Measurements from ENCODE around the gene GFAP.
"Not testable (repeated sequence)": the region's sequence is repeated elsewhere in the genome, so short reads cannot be mapped to it uniquely, and the experiment has no call there.

The GFAP gene

DNA sequence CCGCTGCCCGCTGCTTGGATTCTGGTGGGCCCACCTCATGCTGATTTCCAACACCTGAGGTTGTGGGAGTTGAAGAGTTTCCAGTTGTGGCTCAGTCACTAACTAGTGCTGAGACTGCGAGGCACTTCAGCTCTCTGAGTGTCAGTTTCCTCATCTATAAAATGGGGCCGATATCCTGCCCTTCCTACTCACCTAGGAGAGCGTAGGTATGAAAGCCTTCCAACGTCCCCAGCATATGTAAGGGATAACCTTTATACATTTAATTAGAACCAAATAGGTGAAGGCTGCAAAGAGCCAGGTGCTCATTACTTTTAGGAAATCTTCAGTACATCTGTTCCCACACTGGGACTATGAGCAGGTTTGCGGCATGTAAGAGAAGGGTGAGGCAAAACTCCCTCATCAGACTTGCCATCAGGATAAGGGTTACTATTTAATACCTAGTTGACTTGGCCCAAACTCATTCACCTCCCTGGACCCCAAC, 33.1 kb upstream of the GFAP start:
- no peak for ATAC-seq
- TF ChIP-seq ZNF565 (CRISPR knock-in tag; conservative IDR thresholded peaks at IDR 0.05; ENCODE audit: low read depth) (no peak), TOX (CRISPR knock-in tag; IDR thresholded peaks at IDR 0.05; ENCODE audit: borderline replicate concordance) (no peak), RARB (CRISPR knock-in tag; IDR thresholded peaks at IDR 0.05) (no peak), ZFP30 (CRISPR knock-in tag; IDR thresholded peaks at IDR 0.05) (no peak), ZC3H10 (CRISPR knock-in tag; IDR thresholded peaks at IDR 0.05) (no peak), ARNTL (CRISPR knock-in tag; IDR thresholded peaks at IDR 0.05; ENCODE audit: borderline replicate concordance, low read depth) (no peak), PPARA (CRISPR knock-in tag; IDR thresholded peaks at IDR 0.05; ENCODE audit: borderline replicate concordance) (no peak), SNAI2 (CRISPR knock-in tag; IDR thresholded peaks at IDR 0.05) (no peak), ZNF8 (CRISPR knock-in tag; IDR thresholded peaks at IDR 0.05) (no peak)
- TF ChIP-seq, protein P1, sequence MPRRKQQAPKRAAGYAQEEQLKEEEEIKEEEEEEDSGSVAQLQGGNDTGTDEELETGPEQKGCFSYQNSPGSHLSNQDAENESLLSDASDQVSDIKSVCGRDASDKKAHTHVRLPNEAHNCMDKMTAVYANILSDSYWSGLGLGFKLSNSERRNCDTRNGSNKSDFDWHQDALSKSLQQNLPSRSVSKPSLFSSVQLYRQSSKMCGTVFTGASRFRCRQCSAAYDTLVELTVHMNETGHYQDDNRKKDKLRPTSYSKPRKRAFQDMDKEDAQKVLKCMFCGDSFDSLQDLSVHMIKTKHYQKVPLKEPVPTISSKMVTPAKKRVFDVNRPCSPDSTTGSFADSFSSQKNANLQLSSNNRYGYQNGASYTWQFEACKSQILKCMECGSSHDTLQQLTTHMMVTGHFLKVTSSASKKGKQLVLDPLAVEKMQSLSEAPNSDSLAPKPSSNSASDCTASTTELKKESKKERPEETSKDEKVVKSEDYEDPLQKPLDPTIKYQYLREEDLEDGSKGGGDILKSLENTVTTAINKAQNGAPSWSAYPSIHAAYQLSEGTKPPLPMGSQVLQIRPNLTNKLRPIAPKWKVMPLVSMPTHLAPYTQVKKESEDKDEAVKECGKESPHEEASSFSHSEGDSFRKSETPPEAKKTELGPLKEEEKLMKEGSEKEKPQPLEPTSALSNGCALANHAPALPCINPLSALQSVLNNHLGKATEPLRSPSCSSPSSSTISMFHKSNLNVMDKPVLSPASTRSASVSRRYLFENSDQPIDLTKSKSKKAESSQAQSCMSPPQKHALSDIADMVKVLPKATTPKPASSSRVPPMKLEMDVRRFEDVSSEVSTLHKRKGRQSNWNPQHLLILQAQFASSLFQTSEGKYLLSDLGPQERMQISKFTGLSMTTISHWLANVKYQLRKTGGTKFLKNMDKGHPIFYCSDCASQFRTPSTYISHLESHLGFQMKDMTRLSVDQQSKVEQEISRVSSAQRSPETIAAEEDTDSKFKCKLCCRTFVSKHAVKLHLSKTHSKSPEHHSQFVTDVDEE (CRISPR knock-in tag; IDR thresholded peaks at IDR 0.05): no peak
- TF ChIP-seq, protein P2, sequence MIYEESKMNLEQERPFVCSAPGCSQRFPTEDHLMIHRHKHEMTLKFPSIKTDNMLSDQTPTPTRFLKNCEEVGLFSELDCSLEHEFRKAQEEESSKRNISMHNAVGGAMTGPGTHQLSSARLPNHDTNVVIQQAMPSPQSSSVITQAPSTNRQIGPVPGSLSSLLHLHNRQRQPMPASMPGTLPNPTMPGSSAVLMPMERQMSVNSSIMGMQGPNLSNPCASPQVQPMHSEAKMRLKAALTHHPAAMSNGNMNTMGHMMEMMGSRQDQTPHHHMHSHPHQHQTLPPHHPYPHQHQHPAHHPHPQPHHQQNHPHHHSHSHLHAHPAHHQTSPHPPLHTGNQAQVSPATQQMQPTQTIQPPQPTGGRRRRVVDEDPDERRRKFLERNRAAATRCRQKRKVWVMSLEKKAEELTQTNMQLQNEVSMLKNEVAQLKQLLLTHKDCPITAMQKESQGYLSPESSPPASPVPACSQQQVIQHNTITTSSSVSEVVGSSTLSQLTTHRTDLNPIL (CRISPR knock-in tag; IDR thresholded peaks at IDR 0.05; ENCODE audit: low read depth): no peak

DNA sequence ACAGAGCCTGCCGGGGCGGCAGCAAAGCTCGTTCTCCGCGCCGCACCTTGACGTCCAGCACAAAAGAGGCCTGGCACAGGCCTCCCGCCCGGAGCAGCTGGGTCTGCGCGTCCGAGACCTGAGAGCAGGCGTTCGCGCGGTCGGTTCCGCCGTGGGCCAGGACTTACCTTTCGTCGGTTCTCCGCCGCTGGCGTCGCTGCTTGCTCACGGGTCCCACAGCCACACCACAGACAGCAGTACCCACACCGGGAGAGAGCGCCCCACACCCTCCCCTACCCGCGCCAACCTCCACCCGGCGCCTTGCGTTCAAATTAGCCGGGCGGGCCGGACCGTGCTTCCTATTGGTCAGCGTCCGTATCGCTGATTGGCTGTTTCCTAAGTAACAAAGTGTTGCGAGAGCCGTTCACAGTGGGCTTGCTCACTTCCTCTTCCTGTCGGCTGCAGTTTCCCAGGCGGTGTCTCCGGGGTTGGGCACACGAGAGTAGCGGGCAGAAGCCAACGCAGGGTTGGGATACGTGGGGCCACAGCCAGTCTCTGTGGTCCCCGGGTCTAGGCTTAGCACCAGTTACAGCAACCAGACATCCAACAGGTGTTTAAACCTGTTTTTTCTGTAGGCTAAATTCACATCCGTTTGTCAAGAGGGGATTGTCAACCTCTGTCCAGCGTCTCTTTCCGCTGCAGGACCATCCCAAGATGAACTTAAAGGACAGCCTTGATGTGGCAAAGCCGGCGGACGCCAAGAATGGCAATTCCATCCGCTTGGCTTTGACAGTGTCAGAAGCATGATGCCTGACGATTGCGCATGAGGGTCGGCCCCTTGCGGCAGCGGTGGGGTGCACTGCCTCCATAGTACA, 32.4 kb upstream of the GFAP start, which contains the start of gene KIF18B:
Gene KIF18B, minus strand, starts transcription at position 313 of the 854 bp plus-strand sequence. CDS start 11,429 bp downstream, outside the sequence.
- peak; percentile 98 for ATAC-seq
- TF ChIP-seq RARB (CRISPR knock-in tag; IDR thresholded peaks at IDR 0.05): no peak
- TF ChIP-seq, protein P1 (CRISPR knock-in tag; IDR thresholded peaks at IDR 0.05): 0 out of 2 replicates have a peak, but pooled peaks have one; percentile 17
- TF ChIP-seq, protein P3, sequence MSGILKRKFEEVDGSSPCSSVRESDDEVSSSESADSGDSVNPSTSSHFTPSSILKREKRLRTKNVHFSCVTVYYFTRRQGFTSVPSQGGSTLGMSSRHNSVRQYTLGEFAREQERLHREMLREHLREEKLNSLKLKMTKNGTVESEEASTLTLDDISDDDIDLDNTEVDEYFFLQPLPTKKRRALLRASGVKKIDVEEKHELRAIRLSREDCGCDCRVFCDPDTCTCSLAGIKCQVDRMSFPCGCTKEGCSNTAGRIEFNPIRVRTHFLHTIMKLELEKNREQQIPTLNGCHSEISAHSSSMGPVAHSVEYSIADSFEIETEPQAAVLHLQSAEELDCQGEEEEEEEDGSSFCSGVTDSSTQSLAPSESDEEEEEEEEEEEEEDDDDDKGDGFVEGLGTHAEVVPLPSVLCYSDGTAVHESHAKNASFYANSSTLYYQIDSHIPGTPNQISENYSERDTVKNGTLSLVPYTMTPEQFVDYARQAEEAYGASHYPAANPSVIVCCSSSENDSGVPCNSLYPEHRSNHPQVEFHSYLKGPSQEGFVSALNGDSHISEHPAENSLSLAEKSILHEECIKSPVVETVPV (CRISPR knock-in tag; IDR thresholded peaks at IDR 0.05): no peak
- no peak for TF ChIP-seq TCF4 (CRISPR knock-in tag; IDR thresholded peaks at IDR 0.05; ENCODE audit: borderline replicate concordance)
- no peak for TF ChIP-seq ISL1 (CRISPR knock-in tag; IDR thresholded peaks at IDR 0.05)
- TF ChIP-seq OSR1 (CRISPR knock-in tag; IDR thresholded peaks at IDR 0.05): no peak
- no peak for TF ChIP-seq BACH2 (CRISPR knock-in tag; IDR thresholded peaks at IDR 0.05; ENCODE audit: borderline replicate concordance)
- TF ChIP-seq PPARA (CRISPR knock-in tag; IDR thresholded peaks at IDR 0.05; ENCODE audit: borderline replicate concordance): no peak
- TF ChIP-seq, protein P4, sequence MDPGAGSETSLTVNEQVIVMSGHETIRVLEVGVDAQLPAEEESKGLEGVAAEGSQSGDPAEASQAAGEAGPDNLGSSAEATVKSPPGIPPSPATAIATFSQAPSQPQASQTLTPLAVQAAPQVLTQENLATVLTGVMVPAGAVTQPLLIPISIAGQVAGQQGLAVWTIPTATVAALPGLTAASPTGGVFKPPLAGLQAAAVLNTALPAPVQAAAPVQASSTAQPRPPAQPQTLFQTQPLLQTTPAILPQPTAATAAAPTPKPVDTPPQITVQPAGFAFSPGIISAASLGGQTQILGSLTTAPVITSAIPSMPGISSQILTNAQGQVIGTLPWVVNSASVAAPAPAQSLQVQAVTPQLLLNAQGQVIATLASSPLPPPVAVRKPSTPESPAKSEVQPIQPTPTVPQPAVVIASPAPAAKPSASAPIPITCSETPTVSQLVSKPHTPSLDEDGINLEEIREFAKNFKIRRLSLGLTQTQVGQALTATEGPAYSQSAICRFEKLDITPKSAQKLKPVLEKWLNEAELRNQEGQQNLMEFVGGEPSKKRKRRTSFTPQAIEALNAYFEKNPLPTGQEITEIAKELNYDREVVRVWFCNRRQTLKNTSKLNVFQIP (CRISPR knock-in tag; IDR thresholded peaks at IDR 0.05; ENCODE audit: borderline replicate concordance, low read depth): no peak

DNA sequence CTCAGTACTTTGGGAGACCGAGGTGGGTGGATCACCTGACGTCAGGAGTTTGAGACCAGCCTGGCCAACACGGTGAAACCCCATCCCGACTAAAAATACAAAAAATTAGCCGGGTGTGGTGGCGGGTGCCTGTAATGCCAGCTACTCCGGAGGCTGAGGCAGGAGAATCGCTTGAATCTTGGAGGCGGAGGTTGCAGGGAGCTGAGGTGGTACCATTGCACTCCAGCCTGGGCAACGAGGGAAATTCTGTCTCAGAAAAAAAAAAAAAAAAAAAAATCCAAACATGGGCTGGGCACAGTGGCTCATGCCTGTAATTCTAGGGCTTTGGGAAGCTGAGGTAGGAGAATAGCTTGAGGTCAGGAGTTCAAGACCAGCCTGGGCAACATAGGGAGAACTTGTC, 30.4 kb upstream of the GFAP start:
- not testable (repeated sequence) for ATAC-seq
